A549 treated with GW870086 at 1 μM for 4 hours (cell line): ENCODE data around the gene LYPD5. TPM values are rescaled to one million over a fixed set of nuclear protein-coding genes. Genes with fewer than 3 reads are reported as not detected.

Experiments used
- total RNA-seq: library from RNA; stranded (reverse); fragments of 200-300 nt; extraction: Qiagen RNA extraction; gene quantifications from 5 replicates; pipeline ENCODE4 v1.2.3, GENCODE V29; 2022; ENCODE audit warnings: low read depth

Gene LYPD5
- 0.09 to 0.29 TPM (median 0.21 TPM) in 4 of 5 replicates, not detected in the other for total RNA-seq

GRCh38 chr19:43802216-43802951 is at the start of gene LYPD5:
TSS of gene LYPD5 (minus strand) at chr19:43802447. CDS start at chr19:43802380, 67 bp downstream.

DNA sequence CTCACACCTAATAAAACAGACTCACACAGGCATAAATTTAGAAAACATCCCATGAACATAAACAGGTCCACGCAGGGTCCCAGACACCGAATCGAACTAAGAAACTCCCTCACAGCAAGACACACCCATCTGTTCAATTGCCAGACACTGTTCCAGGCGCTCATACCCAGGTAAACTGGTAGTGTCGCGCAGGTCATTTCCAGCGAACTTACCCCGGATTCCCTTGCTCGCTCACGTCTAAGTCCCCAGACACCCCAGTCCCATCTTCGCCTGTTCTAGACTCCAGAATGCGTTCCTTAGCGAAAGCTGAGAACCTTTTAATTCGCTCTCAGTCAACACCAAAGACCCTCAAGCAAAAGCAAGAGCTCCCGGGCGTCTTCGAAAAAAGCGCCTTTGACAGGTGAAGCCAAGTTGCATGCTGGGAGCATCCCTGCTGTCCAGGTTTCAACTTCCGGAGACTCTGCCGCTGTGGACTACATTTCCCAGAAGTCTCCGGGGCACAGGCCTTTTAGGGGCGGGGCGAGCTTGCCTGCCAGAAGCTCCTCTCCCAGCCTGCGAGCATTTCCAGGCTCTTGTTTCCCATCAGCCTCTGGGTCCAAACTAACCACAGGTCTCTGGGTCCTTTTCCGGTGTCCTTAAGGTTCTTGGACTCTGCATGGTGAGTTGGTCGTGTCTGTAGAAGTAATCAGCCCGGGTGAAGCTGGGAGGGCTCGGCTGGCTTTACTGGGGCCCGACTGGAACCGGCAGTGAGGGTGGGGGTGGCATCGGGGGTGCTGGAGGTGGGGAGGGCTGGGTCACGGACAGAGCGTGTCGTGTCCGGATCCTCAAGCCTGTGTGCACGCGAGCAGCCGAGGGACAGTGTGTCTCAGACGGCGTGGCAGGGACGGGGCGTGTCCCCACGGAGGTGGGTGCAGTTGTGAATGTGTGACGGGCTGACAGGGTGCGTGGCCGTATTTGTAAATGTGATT is 24.8 kb upstream of the LYPD5 start, which contains the start of gene ZNF283:
TSS of gene ZNF283 (plus strand) at position 535 of the 968 bp plus-strand sequence. CDS start 6,184 bp downstream, outside the sequence.

GRCh38 chr19:43780706-43781525 is 21.3 kb downstream of the LYPD5 start, which contains the start of gene KCNN4:
TSS of gene KCNN4 (minus strand) at chr19:43780973. CDS start at chr19:43780861, 112 bp downstream.

DNA sequence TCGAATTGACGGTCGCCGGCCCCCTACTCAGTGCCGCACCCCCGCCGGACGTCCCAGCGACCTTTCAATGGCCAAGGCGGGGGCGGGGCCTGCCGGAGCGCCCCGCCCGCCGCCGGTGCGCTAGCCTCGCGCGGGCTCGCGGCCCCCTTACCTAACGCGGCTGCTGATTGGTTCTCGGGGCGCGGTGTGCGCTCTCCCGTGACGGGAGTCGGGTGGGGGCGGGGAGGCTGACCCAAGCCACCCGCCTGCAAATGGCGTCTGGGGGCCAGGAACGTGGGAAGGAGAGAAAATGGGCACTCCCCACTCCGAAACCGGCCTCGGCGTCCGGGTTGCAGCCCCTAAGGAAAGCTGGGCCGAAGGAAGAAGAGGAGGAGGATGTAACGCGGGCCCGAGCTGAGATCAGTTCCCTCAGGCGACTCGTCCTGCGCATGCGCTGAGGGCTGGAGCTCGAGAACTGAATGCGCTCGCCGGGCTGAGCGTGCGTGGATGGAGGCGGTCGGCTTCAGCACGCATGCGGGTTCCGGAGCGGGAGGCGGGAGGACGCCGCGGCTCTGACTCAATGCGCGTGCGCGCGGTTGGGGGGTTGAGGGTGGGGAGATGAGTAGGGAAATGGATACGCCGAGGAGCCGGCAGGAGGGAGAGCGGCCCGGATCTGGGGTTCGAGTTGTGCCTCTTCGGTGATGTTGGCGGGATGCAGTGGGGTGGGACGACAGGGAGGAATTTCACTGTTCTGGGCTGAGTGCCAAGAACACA is 47.6 kb downstream of the LYPD5 start, which contains the start of gene SMG9:
TSS of gene SMG9 (minus strand) at position 460 of the 753 bp plus-strand sequence. CDS start 4,221 bp downstream, outside the sequence.

Other genes with a start within 250 kb of the LYPD5 start
- gene XRCC1, start 226.9 kb downstream of the LYPD5 start, total RNA-seq = 24.8 to 28.2 TPM (median 27.3 TPM) in 5 replicates
- gene PINLYP, start 226.6 kb downstream of the LYPD5 start, total RNA-seq = 0.15 to 0.19 TPM (median 0.17 TPM) in 3 of 5 replicates, not detected in the others
- 5.3 to 6.3 TPM (median 5.9 TPM) in 5 replicates for gene IRGQ, start 206.3 kb downstream of the LYPD5 start, total RNA-seq
- gene ZNF576, start 205.9 kb downstream of the LYPD5 start, total RNA-seq = 12.8 to 21.1 TPM (median 20.4 TPM) in 5 replicates
- gene SRRM5, start 190.4 kb downstream of the LYPD5 start, total RNA-seq = 0.67 to 0.93 TPM (median 0.80 TPM) in 5 replicates
- 50.6 to 71.3 TPM (median 59.6 TPM) in 5 replicates for gene ZNF428, start 182.8 kb downstream of the LYPD5 start, total RNA-seq
- 8.3 to 10.2 TPM (median 9.1 TPM) in 5 replicates for gene CADM4, start 162.6 kb downstream of the LYPD5 start, total RNA-seq
- 74.2 to 80.1 TPM (median 77.0 TPM) in 5 replicates for gene PLAUR, start 132.3 kb downstream of the LYPD5 start, total RNA-seq
- not detected in 5 replicates for gene IRGC, start 86.4 kb downstream of the LYPD5 start, total RNA-seq
- gene SMG9, start 47.5 kb downstream of the LYPD5 start, total RNA-seq = 47.4 to 65.8 TPM (median 57.7 TPM) in 5 replicates
- 44.8 to 64.3 TPM (median 57.6 TPM) in 5 replicates for gene KCNN4, start 21.5 kb downstream of the LYPD5 start, total RNA-seq
- gene ZNF283, start 24.9 kb upstream of the LYPD5 start, total RNA-seq = 3.3 to 5.5 TPM (median 4.7 TPM) in 5 replicates
- 0.15 to 0.30 TPM (median 0.18 TPM) in 5 replicates for gene ZNF404, start 81.5 kb upstream of the LYPD5 start, total RNA-seq
- gene ZNF45, start 132.8 kb upstream of the LYPD5 start, total RNA-seq = 7.5 to 11.8 TPM (median 10.4 TPM) in 5 replicates
- gene ZNF221, start 148.8 kb upstream of the LYPD5 start, total RNA-seq = 0.35 to 0.85 TPM (median 0.70 TPM) in 5 replicates
- gene ZNF155, start 181.7 kb upstream of the LYPD5 start, total RNA-seq = 2.6 to 3.2 TPM (median 2.9 TPM) in 5 replicates
- 2.1 to 3.6 TPM (median 3.0 TPM) in 5 replicates for gene ZNF230, start 200.5 kb upstream of the LYPD5 start, total RNA-seq
- 3.3 to 4.1 TPM (median 3.6 TPM) in 5 replicates for gene ZNF222, start 222.9 kb upstream of the LYPD5 start, total RNA-seq
- 1.5 to 4.0 TPM (median 2.6 TPM) in 5 replicates for gene ZNF223, start 249.6 kb upstream of the LYPD5 start, total RNA-seq